WTC11 (cell line): Measurements from ENCODE around the gene GRPEL2. TPM values are rescaled to one million over a fixed set of nuclear protein-coding genes. Genes with fewer than 3 reads are reported as not detected.

Source experiments
- ATAC-seq: fragments of 200-7000 bp; cut with Tn5 transposase; 2 replicates; pipeline ENCODE4 v1.10.0; 2021; ENCODE audit warnings: mild to moderate bottlenecking, moderate library complexity
- CTCF ChIA-PET: fragments of 300-600 bp; sonication (Branson Sonifier 250); formaldehyde crosslinking; loops from one replicate; lab custom pipeline; 2021; ENCODE audit warnings: antibody characterized with exemption; lab: Charles Lee
- POLR2A ChIA-PET: fragments of 350-600 bp; sonication (Branson Sonifier 250); formaldehyde crosslinking; loops from one replicate; lab custom pipeline; 2021; ENCODE audit warnings: antibody characterized with exemption; lab: Charles Lee
- DNase-seq: peaks from one replicate; pipeline ENCODE4 v3.0.0; 2021; ENCODE audit warnings: low spot score
- H3K27ac Mint-ChIP-seq: 2 replicates; pipeline ENCODE4 v1.8.0; 2021; ENCODE audit warnings: mixed read lengths
- H3K27me3 Mint-ChIP-seq: 2 replicates; pipeline ENCODE4 v1.8.0; 2021; ENCODE audit warnings: low read depth, mild to moderate bottlenecking, moderate library complexity, mixed read lengths
- H3K36me3 Mint-ChIP-seq: 2 replicates; pipeline ENCODE4 v1.8.0; 2021; ENCODE audit warnings: mixed read lengths
- H3K4me1 Mint-ChIP-seq: 2 replicates; pipeline ENCODE4 v1.8.0; 2022; ENCODE audit warnings: mixed read lengths
- H3K4me3 Mint-ChIP-seq: 2 replicates; pipeline ENCODE4 v1.8.0; 2021; ENCODE audit warnings: mild to moderate bottlenecking, moderate library complexity, mixed read lengths
- H3K9me3 Mint-ChIP-seq: 2 replicates; pipeline ENCODE4 v1.8.0; 2021; ENCODE audit warnings: mixed read lengths
- ATF1 ChIP-seq: sonication (generic); formaldehyde crosslinking; IDR thresholded peaks from 2 replicates; pipeline ENCODE4 v1.8.1; 2023; ENCODE audit warnings: mild to moderate bottlenecking, moderate library complexity, missing genetic modification reagents
- CREB1 ChIP-seq: sonication (generic); formaldehyde crosslinking; IDR thresholded peaks from 2 replicates; pipeline ENCODE4 v1.8.0; 2023; ENCODE audit warnings: mild to moderate bottlenecking, missing genetic modification reagents
- ELF4 ChIP-seq: sonication (generic); formaldehyde crosslinking; IDR thresholded peaks from 2 replicates; pipeline ENCODE4 v1.8.1; 2022; ENCODE audit warnings: low read depth, mild to moderate bottlenecking, moderate library complexity, missing genetic modification reagents
- EMX1 ChIP-seq: fragments of 250-450 bp; sonication (Bioruptor Pico); IDR thresholded peaks from 2 replicates; pipeline ENCODE4 v1.8.0; 2021; ENCODE audit warnings: mild to moderate bottlenecking
- ESRRA ChIP-seq: sonication (generic); formaldehyde crosslinking; IDR thresholded peaks from 2 replicates; pipeline ENCODE4 v1.8.1; 2022; ENCODE audit warnings: mild to moderate bottlenecking, missing genetic modification reagents, borderline replicate concordance
- GRHL2 ChIP-seq: fragments of 250-450 bp; sonication (Bioruptor Pico); IDR thresholded peaks from 2 replicates; pipeline ENCODE4 v1.8.0; 2022; ENCODE audit warnings: mild to moderate bottlenecking, moderate library complexity; ENCODE audit not compliant: insufficient replicate concordance, severe bottlenecking
- PRRX2 ChIP-seq: fragments of 250-450 bp; sonication (Bioruptor Pico); IDR thresholded peaks from 2 replicates; pipeline ENCODE4 v1.8.0; 2021; ENCODE audit warnings: mild to moderate bottlenecking
- TEAD1 ChIP-seq: sonication (generic); formaldehyde crosslinking; IDR thresholded peaks from 2 replicates; pipeline ENCODE4 v1.8.0; 2022; ENCODE audit warnings: mild to moderate bottlenecking, missing genetic modification reagents
- ZBTB21 ChIP-seq: sonication (generic); formaldehyde crosslinking; IDR thresholded peaks from 2 replicates; pipeline ENCODE4 v1.8.1; 2023; ENCODE audit warnings: mild to moderate bottlenecking, missing genetic modification reagents, borderline replicate concordance
- ZNF219 ChIP-seq: sonication (generic); formaldehyde crosslinking; IDR thresholded peaks from 2 replicates; pipeline ENCODE4 v1.8.0; 2023; ENCODE audit warnings: missing genetic modification reagents, mild to moderate bottlenecking, borderline replicate concordance
- ZNF317 ChIP-seq: sonication (generic); formaldehyde crosslinking; IDR thresholded peaks from 2 replicates; pipeline ENCODE4 v1.8.1; 2023; ENCODE audit warnings: low read depth, mild to moderate bottlenecking, moderate library complexity, missing genetic modification reagents, borderline replicate concordance
- ZNF671 ChIP-seq: fragments of 250-450 bp; sonication (Bioruptor Pico); IDR thresholded peaks from 2 replicates; pipeline ENCODE4 v1.8.0; 2021; ENCODE audit warnings: mild to moderate bottlenecking
- total RNA-seq: library from RNA; stranded (reverse); gene quantifications from 3 replicates; pipeline ENCODE4 v1.2.3, GENCODE V29; 2021
- TF ChIP-seq, protein P1 (sequence below): sonication (generic); formaldehyde crosslinking; IDR thresholded peaks from 2 replicates; pipeline ENCODE4 v1.8.1; 2022; ENCODE audit warnings: low read depth, mild to moderate bottlenecking, moderate library complexity, missing genetic modification reagents, borderline replicate concordance
- TF ChIP-seq, protein P2 (sequence below): sonication (generic); formaldehyde crosslinking; IDR thresholded peaks from 2 replicates; pipeline ENCODE4 v1.8.1; 2023; ENCODE audit warnings: mild to moderate bottlenecking, missing genetic modification reagents
- TF ChIP-seq, protein P3 (sequence below): sonication (generic); formaldehyde crosslinking; IDR thresholded peaks from 2 replicates; pipeline ENCODE4 v1.8.0; 2022; ENCODE audit warnings: mild to moderate bottlenecking, missing genetic modification reagents
- TF ChIP-seq, protein P4 (sequence below): fragments of 250-450 bp; sonication (Bioruptor Pico); IDR thresholded peaks from 2 replicates; pipeline ENCODE4 v1.9.0; 2021; ENCODE audit warnings: mild to moderate bottlenecking, borderline replicate concordance
- TF ChIP-seq, protein P5 (sequence below): fragments of 250-450 bp; sonication (Bioruptor Pico); conservative IDR thresholded peaks from 2 replicates; pipeline ENCODE4 v1.9.0; 2021; ENCODE audit warnings: mild to moderate bottlenecking
- TF ChIP-seq, protein P6 (sequence below): sonication (generic); formaldehyde crosslinking; IDR thresholded peaks from 2 replicates; pipeline ENCODE4 v1.8.0; 2022; ENCODE audit warnings: missing genetic modification reagents

Gene GRPEL2
- total RNA-seq, 1 experiment from 2014 or later, result 48.6 TPM

DNA sequence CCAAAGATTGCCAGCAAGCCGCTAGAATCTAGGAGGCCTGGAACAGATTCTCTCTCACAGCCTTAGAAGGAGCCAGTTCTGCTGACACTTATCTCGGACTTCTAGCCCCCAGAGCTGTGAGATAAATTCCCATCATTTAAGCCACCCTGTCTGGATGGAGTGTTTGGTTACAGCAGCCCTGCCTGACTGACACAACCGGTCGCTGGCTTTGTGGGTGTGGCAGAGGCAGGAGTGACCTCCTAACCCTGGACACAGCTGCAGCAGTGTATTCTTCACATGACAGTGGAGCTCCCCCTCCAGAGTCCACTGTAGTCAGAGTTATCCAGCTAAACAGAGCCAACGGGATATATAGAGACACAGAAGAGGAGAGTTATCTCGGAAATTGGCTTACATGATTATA, 55.0 kb downstream of the GRPEL2 start (continued):
- TF ChIP-seq ZNF671 (CRISPR knock-in tag) (no peak), ELF4 (CRISPR knock-in tag) (no peak), ZNF219 (CRISPR knock-in tag) (no peak), CREB1 (CRISPR knock-in tag) (no peak), ZBTB21 (no peak)

DNA sequence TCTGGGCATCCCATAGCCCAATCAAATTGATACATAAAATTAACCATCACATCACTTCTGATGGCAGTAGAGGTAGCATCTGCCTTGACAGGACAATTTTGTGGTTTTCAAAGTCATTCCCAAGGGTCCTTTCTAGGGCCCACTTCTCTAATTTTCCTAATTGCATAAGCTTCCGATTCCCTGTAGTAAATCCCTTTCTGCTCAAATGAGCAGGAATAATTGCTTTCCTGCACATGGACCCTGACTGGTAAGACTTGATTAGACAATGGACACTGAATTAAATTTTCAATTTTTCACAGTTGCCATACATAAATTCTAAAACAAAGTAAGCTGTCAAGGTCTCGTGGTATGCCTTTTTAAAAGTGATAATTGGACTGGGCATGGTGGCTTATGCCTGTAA, 55.8 kb downstream of the GRPEL2 start:
- no peak for DNase-seq
- ChIA-PET POLR2A (no interaction called here), CTCF (interaction anchor here (1.8 to 1.9 kb wide), 2 partner anchors 19 to 29 kb away, joined by 6 to 12 read pairs; no protein-coding TSS in a partner anchor)
- ATAC-seq, result no peak
- H3K4me3 Mint-ChIP-seq, result no peak overlapping the region
- no peaks in the 10 kb centered on the region; the same call in 1 of the 2 replicates for H3K27me3 Mint-ChIP-seq
- peaks cover 19% of the 10 kb centered on the region for H3K4me1 Mint-ChIP-seq
- H3K9me3 Mint-ChIP-seq, result no peaks in the 10 kb centered on the region
- TF ChIP-seq TEAD1 (CRISPR knock-in tag) (no peak), ATF1 (CRISPR knock-in tag) (no peak), ZNF317 (no peak), EMX1 (CRISPR knock-in tag) (no peak), GRHL2 (CRISPR knock-in tag) (no peak), ESRRA (no peak), PRRX2 (CRISPR knock-in tag) (no peak)
- TF ChIP-seq, protein P1, sequence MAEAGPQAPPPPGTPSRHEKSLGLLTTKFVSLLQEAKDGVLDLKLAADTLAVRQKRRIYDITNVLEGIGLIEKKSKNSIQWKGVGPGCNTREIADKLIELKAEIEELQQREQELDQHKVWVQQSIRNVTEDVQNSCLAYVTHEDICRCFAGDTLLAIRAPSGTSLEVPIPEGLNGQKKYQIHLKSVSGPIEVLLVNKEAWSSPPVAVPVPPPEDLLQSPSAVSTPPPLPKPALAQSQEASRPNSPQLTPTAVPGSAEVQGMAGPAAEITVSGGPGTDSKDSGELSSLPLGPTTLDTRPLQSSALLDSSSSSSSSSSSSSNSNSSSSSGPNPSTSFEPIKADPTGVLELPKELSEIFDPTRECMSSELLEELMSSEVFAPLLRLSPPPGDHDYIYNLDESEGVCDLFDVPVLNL, result no peak
- TF ChIP-seq, protein P2, sequence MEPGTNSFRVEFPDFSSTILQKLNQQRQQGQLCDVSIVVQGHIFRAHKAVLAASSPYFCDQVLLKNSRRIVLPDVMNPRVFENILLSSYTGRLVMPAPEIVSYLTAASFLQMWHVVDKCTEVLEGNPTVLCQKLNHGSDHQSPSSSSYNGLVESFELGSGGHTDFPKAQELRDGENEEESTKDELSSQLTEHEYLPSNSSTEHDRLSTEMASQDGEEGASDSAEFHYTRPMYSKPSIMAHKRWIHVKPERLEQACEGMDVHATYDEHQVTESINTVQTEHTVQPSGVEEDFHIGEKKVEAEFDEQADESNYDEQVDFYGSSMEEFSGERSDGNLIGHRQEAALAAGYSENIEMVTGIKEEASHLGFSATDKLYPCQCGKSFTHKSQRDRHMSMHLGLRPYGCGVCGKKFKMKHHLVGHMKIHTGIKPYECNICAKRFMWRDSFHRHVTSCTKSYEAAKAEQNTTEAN (CRISPR knock-in tag), result no peak
- TF ChIP-seq, protein P3, sequence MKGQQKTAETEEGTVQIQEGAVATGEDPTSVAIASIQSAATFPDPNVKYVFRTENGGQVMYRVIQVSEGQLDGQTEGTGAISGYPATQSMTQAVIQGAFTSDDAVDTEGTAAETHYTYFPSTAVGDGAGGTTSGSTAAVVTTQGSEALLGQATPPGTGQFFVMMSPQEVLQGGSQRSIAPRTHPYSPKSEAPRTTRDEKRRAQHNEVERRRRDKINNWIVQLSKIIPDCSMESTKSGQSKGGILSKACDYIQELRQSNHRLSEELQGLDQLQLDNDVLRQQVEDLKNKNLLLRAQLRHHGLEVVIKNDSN (CRISPR knock-in tag), result no peak
- TF ChIP-seq, protein P4, sequence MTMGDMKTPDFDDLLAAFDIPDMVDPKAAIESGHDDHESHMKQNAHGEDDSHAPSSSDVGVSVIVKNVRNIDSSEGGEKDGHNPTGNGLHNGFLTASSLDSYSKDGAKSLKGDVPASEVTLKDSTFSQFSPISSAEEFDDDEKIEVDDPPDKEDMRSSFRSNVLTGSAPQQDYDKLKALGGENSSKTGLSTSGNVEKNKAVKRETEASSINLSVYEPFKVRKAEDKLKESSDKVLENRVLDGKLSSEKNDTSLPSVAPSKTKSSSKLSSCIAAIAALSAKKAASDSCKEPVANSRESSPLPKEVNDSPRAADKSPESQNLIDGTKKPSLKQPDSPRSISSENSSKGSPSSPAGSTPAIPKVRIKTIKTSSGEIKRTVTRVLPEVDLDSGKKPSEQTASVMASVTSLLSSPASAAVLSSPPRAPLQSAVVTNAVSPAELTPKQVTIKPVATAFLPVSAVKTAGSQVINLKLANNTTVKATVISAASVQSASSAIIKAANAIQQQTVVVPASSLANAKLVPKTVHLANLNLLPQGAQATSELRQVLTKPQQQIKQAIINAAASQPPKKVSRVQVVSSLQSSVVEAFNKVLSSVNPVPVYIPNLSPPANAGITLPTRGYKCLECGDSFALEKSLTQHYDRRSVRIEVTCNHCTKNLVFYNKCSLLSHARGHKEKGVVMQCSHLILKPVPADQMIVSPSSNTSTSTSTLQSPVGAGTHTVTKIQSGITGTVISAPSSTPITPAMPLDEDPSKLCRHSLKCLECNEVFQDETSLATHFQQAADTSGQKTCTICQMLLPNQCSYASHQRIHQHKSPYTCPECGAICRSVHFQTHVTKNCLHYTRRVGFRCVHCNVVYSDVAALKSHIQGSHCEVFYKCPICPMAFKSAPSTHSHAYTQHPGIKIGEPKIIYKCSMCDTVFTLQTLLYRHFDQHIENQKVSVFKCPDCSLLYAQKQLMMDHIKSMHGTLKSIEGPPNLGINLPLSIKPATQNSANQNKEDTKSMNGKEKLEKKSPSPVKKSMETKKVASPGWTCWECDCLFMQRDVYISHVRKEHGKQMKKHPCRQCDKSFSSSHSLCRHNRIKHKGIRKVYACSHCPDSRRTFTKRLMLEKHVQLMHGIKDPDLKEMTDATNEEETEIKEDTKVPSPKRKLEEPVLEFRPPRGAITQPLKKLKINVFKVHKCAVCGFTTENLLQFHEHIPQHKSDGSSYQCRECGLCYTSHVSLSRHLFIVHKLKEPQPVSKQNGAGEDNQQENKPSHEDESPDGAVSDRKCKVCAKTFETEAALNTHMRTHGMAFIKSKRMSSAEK, result no peak
- TF ChIP-seq, protein P5, sequence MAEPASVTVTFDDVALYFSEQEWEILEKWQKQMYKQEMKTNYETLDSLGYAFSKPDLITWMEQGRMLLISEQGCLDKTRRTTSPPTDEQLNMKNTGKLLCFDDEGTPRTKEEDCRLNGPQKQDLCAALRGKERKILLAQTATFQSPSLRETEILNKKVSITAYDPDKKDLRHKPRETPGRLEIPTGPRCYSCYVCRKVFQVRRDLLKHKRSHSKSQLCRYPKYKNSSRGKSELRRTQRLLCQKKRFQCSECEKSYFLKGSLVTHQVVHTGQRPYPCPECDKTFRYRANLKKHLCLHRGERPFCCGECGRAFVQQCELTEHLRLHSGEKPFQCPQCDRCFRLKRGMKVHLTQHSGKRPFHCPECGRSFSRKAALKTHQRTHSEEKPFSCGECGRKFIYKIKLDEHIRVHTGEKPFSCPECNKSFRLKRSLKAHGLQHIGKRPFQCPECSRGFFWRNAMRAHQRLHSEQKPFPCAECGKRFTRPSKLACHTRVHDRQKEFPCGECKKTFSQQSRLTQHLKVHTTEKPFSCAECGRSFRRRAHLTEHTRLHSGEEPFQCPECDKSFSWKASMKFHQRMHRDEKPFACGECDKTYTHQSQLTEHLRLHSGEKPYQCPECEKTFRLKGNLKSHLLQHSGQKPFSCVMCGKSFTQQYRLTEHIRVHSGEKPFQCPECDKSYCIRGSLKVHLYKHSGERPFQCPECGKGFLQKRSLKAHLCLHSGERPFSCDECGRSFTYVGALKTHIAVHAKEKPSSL, result no peak
- TF ChIP-seq, protein P6, sequence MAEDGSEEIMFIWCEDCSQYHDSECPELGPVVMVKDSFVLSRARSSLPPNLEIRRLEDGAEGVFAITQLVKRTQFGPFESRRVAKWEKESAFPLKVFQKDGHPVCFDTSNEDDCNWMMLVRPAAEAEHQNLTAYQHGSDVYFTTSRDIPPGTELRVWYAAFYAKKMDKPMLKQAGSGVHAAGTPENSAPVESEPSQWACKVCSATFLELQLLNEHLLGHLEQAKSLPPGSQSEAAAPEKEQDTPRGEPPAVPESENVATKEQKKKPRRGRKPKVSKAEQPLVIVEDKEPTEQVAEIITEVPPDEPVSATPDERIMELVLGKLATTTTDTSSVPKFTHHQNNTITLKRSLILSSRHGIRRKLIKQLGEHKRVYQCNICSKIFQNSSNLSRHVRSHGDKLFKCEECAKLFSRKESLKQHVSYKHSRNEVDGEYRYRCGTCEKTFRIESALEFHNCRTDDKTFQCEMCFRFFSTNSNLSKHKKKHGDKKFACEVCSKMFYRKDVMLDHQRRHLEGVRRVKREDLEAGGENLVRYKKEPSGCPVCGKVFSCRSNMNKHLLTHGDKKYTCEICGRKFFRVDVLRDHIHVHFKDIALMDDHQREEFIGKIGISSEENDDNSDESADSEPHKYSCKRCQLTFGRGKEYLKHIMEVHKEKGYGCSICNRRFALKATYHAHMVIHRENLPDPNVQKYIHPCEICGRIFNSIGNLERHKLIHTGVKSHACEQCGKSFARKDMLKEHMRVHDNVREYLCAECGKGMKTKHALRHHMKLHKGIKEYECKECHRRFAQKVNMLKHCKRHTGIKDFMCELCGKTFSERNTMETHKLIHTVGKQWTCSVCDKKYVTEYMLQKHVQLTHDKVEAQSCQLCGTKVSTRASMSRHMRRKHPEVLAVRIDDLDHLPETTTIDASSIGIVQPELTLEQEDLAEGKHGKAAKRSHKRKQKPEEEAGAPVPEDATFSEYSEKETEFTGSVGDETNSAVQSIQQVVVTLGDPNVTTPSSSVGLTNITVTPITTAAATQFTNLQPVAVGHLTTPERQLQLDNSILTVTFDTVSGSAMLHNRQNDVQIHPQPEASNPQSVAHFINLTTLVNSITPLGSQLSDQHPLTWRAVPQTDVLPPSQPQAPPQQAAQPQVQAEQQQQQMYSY, result no peak
- H3K27ac Mint-ChIP-seq, result no peak overlapping the region
- no peaks in the 10 kb centered on the region for H3K36me3 Mint-ChIP-seq
